GM21526 (cell line): ENCODE results near the gene DNMT3A.
A peak's percentile ranks its signal among the peaks of the same experiment; 100 is the strongest.
"Not testable (repeated sequence)": the region's sequence is repeated elsewhere in the genome, so short reads cannot be mapped to it uniquely, and the experiment has no call there.

ENCODE experiments used
- ATAC-seq: cut with Tn5 transposase; IDR thresholded peaks from one replicate; pipeline ENCODE4 v1.9.1; 2021; ENCODE audit warnings: moderate library complexity; ENCODE audit not compliant: unreplicated experiment, low FRiP score

The DNMT3A gene

GRCh38 chr2:25286723-25287483, 54.8 kb downstream of the DNMT3A start:
- ATAC-seq = no peak

- no peak for ATAC-seq
Observed at GRCh38 chr2:25286025-25286400, 55.7 kb downstream of the DNMT3A start.

- ATAC-seq = no peak
Observed at GRCh38 chr2:25285265-25286024, 56.3 kb downstream of the DNMT3A start.

- ATAC-seq = no peak
Observed at GRCh38 chr2:25284756-25285155, 57.0 kb downstream of the DNMT3A start.

DNA sequence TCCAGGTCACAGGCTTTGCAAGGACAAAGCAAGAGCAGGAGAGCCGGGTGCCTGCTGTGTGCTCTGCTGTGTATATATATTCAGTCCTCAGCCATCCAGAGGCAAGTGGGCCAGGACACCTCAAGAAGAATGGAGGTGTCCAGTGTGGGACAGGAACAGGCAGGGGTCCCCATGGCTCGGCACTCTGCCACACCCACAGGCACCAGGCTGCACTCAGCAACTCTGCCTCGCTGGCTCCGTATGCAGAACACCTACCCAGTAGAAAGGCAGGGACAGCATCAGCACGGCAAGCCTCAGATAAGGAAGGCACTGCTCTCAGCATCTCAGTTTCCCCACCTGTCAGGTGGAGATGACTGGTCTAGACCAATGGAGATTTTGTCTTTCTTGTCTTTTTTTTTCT, 57.8 kb downstream of the DNMT3A start:
- ATAC-seq = no peak

DNA sequence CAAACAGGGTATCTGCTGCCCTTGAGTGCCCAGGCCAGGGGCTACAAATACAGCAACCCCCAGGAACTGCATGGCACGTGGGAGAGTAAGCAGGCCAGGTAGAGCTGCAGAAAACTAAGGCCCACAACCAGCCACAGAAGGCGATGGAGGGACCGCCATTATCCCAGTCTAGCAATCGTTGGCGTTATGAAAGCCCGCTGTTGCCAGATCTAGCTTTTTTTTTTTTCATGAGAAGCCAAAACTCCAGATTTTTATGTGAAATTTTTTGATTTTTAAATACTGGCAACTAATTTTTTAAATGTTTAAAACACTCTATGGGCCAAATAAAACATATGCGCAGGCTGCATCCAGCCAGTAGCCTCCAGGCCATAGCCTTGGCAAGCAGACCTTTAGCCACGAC, 59.8 kb downstream of the DNMT3A start:
- ATAC-seq = no peak

DNA sequence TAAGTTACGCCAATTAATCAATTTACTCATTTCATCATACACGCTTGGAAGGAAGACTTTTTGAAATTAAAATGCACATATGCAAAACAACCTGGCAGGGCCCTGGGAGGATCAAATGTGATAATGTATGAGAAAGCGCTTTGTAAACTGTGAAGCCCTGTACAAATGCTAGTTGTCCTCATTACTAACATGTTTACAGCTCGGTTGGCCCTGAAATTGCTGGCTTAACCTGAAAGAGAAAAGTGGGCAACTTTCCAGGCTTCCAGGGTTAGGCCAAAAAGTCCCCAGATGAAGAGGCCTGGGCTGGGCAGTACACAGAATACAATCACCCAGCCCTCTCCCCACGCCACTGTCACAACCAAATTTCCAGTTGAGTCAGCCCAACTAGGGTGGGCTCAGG, 60.2 kb downstream of the DNMT3A start:
- no peak for ATAC-seq

- no peak for ATAC-seq
Observed at GRCh38 chr2:25280051-25280687, 61.6 kb downstream of the DNMT3A start.

DNA sequence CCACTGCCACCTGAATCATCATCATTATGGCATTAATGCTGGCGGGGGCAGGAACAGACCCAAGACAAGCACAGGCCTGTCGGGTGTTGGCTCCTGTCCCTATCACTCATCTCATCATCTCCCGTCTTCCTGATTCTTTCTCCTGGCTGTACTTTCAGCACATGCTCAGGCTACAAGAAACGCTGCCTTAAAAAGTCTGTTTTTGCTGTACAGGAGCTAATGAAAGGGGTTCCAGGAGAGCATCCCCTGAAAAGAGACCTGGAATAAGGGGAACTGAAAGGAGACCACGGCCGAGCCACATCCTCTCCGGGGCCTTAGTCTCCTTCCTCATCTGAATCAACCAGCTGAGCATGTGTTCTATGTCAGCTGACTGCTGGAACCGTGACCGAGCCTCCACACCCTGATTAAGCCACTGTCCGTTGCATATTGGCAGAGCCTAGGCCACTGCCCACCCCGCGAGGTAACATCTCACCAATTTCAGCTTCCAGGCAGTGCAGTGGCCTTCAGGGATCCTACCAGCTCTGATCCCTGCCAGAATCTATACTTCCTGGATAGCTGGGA, 62.6 kb downstream of the DNMT3A start:
- ATAC-seq = peak; percentile 72

DNA sequence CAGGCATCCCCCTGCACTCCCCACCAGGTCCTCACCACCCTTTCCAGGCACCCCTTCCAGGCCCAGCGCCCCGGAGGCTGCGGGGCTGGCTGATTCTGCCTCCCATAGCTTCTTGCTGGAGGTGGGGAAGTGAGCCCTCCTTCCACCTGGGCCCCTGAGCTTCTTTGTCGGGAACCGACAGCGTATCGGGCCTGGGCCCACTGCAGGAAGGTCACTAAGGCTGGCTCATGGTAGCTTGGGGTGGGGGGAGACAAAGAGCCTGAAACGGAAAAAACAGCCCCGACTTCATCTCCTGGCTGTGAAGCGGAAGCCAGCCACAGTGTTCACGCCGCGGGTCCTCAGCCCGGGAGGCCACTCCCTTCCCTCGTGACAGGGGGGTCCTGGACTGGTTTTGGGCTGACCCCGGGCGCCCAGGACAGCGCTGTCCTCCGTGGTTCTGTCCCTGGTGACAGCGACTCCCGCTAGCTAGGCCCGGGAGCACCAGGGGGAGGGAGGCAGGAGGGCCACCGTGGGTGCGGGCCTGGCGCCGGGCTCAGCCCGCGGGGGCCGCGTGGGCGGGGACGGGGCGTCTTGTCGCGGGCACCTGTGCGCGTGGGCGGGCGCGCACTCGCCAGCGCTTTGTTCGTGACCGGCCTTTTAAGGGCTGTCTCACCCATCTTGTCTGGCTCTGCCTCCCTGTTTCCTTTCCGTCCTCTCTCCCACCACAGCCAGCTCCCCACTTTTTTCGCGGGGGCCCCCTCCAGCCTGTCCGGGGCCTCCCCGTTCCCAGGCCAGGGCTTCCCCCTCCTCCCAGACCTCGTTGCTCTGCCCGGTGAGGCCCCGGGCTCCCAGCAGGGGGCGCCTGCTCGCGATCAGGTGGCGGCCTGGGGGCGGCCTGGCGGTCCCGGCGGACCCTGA, 64.9 kb downstream of the DNMT3A start:
- peak; percentile 37 for ATAC-seq

GRCh38 chr2:25275575-25275965, 66.2 kb downstream of the DNMT3A start:
- no peak for ATAC-seq

DNA sequence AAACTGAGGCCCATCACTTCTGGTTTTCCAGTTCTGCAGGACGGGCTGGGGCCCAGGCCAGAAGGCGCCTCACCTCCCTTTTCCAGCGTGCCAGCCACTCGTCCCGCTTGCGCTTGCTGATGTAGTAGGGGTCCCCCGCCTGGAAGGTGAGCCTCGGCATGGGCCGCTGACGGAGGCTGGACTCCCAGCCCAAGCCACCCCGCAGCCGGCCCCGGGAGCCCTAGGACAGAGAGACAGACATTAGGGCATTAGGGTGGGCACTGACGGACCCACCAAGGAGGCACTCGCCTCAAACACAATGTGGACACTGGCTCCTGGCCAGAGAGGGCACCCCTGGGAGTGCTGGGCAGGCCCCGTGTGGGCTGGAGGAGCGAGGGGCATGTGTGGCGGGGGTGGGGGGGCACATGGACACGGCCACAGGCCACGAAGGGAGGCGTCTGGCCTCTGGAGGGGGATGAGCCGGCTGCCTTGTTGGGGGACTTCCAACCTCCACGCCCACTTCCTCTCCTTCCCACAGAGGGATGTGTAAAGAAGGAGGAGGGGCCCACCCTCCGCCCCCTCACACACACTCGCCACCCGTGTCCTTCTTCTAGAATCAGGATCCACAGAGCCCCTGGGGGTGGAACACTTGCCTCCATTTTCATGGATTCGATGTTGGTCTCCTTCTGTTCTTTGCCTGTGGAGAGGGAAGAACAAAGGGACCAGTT, 66.7 kb downstream of the DNMT3A start:
- ATAC-seq = no peak

DNA sequence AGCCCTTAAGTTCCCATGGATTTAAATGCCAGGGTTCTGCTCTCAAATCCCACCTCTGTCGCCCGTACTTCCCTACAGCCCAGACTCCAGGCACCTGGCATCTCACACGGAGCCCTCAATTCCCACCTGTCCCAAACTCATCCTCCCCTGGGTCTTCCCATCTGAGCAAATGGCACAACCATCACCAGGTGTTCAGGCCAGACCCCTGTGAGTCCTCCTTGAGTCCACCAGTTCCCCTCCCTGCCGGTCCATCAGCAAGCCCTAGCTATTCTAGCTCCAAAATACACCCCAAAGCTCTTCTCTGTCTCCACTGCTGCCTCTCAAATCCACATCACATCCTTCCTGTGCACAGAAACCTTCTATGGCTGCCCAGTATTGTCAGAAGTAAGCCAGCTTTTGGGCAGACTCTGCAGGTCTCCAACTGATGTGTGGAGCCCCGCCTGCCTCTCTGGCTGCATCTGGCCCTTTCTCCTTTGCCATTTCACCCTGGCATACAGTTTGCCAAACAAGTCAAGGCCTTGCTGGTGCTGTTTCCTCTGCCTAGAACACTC, 67.7 kb downstream of the DNMT3A start:
- ATAC-seq = no peak

DNA sequence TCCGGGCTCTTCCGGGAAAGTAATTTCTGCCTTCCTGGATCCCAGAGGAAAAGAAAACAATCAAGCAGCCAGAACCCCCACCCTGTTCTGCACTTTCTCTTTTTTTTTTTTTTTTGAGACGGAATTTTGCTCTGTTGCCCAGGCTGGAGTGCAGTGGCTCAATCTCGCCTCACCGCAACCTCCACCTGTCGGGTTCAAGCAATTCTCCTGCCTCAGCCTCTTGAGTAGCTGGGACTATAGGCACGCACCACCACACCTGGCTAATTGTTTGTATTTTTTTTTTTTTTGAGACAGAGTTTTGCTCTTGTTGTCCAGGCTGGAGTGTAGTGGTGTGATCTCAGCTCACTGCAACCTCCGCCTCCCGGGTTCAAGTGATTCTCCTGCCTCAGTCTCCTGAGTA, 69.0 kb downstream of the DNMT3A start:
- ATAC-seq = not testable (repeated sequence)

GRCh38 chr2:25270061-25270460, 71.7 kb downstream of the DNMT3A start:
- no peak for ATAC-seq

DNA sequence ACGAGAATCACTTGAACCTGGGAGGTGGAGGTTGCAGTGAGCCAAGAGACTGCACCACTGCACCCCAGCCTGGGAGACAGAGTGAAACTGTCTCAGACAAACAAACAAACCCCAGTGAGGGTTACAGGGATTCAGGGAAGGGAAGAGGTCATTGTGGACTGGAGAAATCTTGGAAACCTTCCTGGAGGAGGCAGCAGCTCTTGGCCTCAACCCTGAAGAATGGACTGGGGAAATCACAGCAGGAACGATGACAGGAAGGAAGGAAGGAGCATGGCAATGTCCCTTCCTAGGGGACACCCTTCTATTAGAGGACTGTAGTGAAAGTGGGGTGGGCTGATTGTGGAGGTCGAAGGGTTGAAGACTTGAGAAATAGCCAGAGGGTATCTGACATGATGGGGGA, 72.5 kb downstream of the DNMT3A start:
- ATAC-seq = no peak

DNA sequence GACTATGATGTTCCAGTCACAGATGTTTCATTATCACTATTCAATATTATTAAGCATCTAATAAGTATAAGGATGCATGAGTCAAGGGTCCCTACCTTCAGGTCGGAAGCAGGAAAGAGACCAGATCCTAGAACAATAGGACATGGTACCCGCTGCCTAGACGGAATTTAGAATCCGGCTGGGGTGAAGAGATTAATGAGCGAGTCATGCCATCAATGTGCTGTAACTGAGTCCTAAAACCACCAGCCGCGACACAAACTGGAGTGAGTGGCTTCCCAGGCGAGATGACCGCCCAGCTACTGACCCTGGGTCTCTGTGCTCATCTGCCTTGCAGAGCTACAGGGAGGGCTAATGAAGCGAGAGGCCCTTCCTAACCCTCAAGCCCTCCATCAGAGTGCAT, 73.6 kb downstream of the DNMT3A start:
- ATAC-seq = no peak

- no peak for ATAC-seq
Observed at GRCh38 chr2:25266399-25266798, 75.3 kb downstream of the DNMT3A start.

- ATAC-seq = no peak
Observed at GRCh38 chr2:25265802-25266201, 75.9 kb downstream of the DNMT3A start.
